HEK293T (cell line): ENCODE results near the gene MAGI2.

Experiments
- ARNT ChIP-seq: fragments of 450-650 bp; IDR thresholded peaks from 2 replicates; pipeline ENCODE4 v1.6.1; 2017; ENCODE audit warnings: mild to moderate bottlenecking
- BHLHE40 ChIP-seq: fragments of 450-650 bp; IDR thresholded peaks from 2 replicates; pipeline ENCODE4 v1.6.1; 2016; ENCODE audit warnings: mild to moderate bottlenecking, moderate library complexity, borderline replicate concordance
- CTBP1 ChIP-seq: fragments of 450-650 bp; IDR thresholded peaks from 2 replicates; pipeline ENCODE4 v1.6.1; 2016; ENCODE audit warnings: borderline replicate concordance
- L3MBTL2 ChIP-seq: fragments of 450-650 bp; conservative IDR thresholded peaks from 2 replicates; pipeline ENCODE4 v1.6.1; 2016; ENCODE audit warnings: mild to moderate bottlenecking
- LEF1 ChIP-seq: fragments of 450-650 bp; IDR thresholded peaks from 2 replicates; pipeline ENCODE4 v1.6.1; 2017; ENCODE audit warnings: mild to moderate bottlenecking, borderline replicate concordance
- NFRKB ChIP-seq: fragments of 450-650 bp; IDR thresholded peaks from 2 replicates; pipeline ENCODE4 v1.6.1; 2016; ENCODE audit warnings: mild to moderate bottlenecking, moderate library complexity
- SP1 ChIP-seq: fragments of 450-650 bp; IDR thresholded peaks from 2 replicates; pipeline ENCODE4 v1.6.1; 2017
- SUZ12 ChIP-seq: fragments of 450-650 bp; IDR thresholded peaks from 2 replicates; pipeline ENCODE4 v1.6.1; 2016; ENCODE audit warnings: mild to moderate bottlenecking
- TARDBP ChIP-seq: fragments of 450-650 bp; IDR thresholded peaks from 2 replicates; pipeline ENCODE4 v1.6.1; 2016

GRCh38 chr7:78433421-78433820, 1020.0 kb downstream of the MAGI2 start:
- TF ChIP-seq ARNT (no peak), LEF1 (no peak), BHLHE40 (no peak), TARDBP (no peak), SP1 (no peak), SUZ12 (no peak), CTBP1 (no peak), NFRKB (no peak), L3MBTL2 (no peak)
